Mucosa of stomach (tissue), 1 donor: ENCODE results near the gene GOLPH3L.
"Not testable (repeated sequence)": the region's sequence is repeated elsewhere in the genome, so short reads cannot be mapped to it uniquely, and the experiment has no call there.

ENCODE experiments used
- H3K27me3 ChIP-seq: one replicate; pipeline ENCODE4 v1.7.0; 2013; ENCODE audit warnings: mild to moderate bottlenecking, low read length; ENCODE audit not compliant: control insufficient read depth, insufficient read depth
- H3K36me3 ChIP-seq: one replicate; pipeline ENCODE4 v1.7.0; 2013; ENCODE audit warnings: low read length; ENCODE audit not compliant: control insufficient read depth, insufficient read depth
- H3K4me1 ChIP-seq: one replicate; pipeline ENCODE4 v1.7.0; 2013; ENCODE audit warnings: mild to moderate bottlenecking, low read length; ENCODE audit not compliant: control insufficient read depth, insufficient read depth
- H3K4me3 ChIP-seq: one replicate; pipeline ENCODE4 v1.7.0; 2013; ENCODE audit warnings: low read length
- H3K9ac ChIP-seq: one replicate; pipeline ENCODE4 v1.7.0; 2013; ENCODE audit warnings: mild to moderate bottlenecking, low read length, moderate library complexity
- H3K9me3 ChIP-seq: one replicate; pipeline ENCODE4 v1.7.0; 2013; ENCODE audit warnings: mild to moderate bottlenecking, low read length, moderate library complexity; ENCODE audit not compliant: control insufficient read depth
- donor health status: Pancreatic carcinoma.

GOLPH3L gene

DNA sequence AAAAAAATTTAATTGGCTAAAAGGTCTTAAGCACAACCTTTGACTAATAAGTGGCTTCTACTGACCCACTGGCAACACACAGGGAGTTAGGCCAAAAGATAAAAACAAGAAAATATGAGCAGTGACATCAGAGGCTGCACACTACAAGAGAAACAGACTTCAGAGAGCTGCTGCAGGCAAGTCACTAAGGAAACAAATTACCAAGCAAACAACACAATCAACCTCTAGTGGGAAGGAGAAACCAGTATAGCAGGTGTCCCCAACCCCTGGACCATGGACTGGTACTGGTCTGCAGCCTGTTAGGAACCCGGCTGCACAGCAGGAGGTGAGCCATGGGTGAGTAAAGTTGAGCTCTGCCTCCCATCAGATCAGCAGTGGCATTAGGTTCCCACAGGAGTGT lies 46.8 kb downstream of the GOLPH3L start:
- Histone ChIP-seq H3K9me3 (no peaks in the 10 kb centered on the region), H3K4me3 (no peak overlapping the region), H3K9ac (peak overlapping the region; percentile 3), H3K4me1 (peaks cover 40% of the 10 kb centered on the region), H3K27me3 (no peaks in the 10 kb centered on the region), H3K36me3 (peaks cover 8% of the 10 kb centered on the region)

DNA sequence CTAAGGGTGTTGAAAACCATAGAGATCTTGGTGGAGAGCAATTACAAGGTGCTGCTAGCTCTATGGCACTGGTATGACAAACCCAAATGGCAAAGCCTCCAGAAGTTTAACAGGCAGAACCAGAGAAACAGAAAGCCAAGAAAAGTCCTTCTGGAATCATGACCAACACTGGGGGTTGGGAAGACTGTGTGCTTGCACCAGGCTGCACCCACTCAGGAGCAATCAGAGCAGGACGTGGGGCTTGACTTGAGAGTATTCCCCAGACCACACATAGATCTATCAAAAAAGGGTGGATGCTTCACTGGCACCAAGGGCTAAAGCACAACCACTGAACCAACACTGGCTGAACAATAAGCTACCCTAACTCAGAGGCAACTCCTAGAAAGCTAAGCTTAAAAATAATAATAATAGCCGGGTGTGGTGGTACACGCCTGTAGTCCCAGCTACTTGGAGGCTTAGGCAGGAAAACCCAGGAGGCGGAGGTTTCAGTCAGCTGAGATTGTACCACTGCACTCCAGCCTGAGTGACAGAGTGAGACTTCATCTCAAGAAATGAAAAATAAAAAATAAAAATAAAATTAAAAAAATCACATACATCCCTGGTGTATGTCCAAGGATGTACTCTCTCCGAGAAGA lies 47.4 kb downstream of the GOLPH3L start:
- no peaks in the 10 kb centered on the region for H3K9me3 ChIP-seq
- H3K9ac ChIP-seq: peak overlapping the region; percentile 3

DNA sequence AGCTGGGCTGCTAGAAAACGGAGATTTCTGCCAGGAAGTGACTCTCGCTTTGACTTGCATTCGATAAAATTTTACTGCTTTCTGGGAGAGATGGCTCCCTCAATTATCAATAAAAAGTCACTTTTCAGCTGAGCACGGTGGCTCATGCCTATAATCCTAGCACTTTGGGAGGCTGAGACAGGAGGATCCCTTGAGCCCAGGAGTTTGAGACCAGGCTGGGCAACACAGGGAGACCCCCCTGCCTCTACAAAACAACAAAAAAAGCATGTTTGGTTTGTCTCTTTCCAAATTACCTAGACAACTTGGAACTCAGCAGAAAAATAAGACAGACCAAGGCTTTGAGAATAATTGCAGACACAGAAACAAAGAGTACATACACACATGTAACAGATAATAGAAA lies 54.7 kb downstream of the GOLPH3L start:
- no peaks in the 10 kb centered on the region for H3K9me3 ChIP-seq
- no peak overlapping the region for H3K4me3 ChIP-seq
- no peak overlapping the region for H3K9ac ChIP-seq
- no peaks in the 10 kb centered on the region for H3K36me3 ChIP-seq
- H3K27me3 ChIP-seq: no peaks in the 10 kb centered on the region
- H3K4me1 ChIP-seq: peaks cover 8% of the 10 kb centered on the region

More for the DNA sequence above, 47.4 kb downstream of the GOLPH3L start:
- H3K4me3 ChIP-seq: no peak overlapping the region
- peaks cover 8% of the 10 kb centered on the region for H3K36me3 ChIP-seq
- H3K27me3 ChIP-seq: no peaks in the 10 kb centered on the region
- peaks cover 40% of the 10 kb centered on the region for H3K4me1 ChIP-seq

DNA sequence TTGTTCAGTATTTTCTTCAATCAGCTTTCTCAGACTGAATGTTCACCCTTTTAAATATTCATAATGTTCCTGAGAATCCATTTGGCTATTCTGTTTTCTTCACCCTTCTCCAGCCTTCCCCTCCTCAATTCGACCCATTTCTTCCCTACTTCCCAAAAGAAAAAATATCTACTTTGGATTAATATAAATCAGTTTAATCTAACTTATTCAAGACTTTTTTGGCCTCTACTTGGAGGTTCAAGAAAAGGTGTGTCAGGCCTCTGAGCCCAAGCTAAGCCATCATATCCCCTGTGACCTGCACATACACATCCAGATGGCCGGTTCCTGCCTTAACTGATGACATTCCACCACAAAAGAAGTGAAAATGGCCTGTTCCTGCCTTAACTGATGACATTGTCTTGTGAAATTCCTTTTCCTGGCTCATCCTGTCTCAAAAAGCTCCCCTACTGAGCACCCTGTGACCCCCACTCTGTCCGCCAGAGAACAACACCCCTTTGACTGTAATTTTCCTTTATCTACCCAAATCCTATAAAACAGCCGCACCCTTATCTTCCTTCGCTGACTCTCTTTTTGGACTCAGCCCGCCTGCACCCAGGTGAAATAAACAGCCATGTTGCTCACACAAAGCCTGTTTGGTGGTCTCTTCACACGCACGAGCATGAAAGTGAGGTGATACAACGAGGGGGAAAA lies 55.7 kb downstream of the GOLPH3L start:
- not testable (repeated sequence) for H3K4me3 ChIP-seq, H3K4me1 ChIP-seq

GRCh38 chr1:150638430-150638829 lies 58.5 kb downstream of the GOLPH3L start:
- not testable (repeated sequence) for H3K36me3 ChIP-seq, H3K4me3 ChIP-seq, H3K27me3 ChIP-seq, H3K4me1 ChIP-seq, H3K9me3 ChIP-seq, H3K9ac ChIP-seq

More for the DNA sequence above, 55.7 kb downstream of the GOLPH3L start:
- not testable (repeated sequence) for H3K9me3 ChIP-seq, H3K9ac ChIP-seq, H3K27me3 ChIP-seq, H3K36me3 ChIP-seq

DNA sequence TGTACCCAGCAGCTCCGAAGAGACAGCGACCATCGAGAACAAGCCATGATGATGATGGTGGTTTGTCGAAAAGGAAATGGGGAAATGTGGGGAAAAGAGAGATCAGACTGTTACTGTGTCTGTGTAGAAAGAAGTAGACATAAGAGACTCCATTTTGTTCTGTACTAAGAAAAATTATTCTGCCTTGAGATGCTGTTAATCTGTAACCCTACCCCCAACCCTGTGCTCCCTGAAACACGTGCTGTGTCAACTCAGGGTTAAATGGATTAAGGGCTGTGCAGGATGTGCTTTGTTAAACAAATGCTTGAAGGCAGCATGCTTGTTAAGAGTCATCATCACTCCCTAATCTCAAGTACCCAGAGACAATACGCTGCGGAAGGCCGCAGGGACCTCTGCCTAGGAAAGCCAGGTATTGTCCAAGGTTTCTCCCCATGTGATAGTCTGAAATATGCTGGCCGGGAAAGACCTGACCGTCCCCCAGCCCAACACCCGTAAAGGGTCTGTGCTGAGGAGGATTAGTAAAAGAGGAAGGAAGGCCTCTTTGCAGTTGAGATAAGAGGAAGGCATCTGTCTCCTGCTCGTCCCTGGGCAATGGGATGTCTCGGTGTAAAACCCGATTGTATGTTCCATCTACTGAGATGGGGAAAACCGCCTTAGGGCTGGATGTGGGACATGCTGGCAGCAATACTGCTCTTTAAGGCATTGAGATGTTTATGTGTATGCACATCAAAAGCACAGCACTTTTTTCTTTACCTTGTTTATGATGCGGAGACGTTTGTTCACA lies 61.9 kb downstream of the GOLPH3L start:
- not testable (repeated sequence) for H3K4me3 ChIP-seq, H3K4me1 ChIP-seq, H3K9ac ChIP-seq, H3K36me3 ChIP-seq, H3K9me3 ChIP-seq, H3K27me3 ChIP-seq

GRCh38 chr1:150629115-150629928 lies 67.6 kb downstream of the GOLPH3L start, which contains the start of gene ENSA:
Gene ENSA, minus strand, starts transcription at chr1:150629612. Its CDS starts 142 bp downstream, at chr1:150629470.
- no peaks in the 10 kb centered on the region for H3K36me3 ChIP-seq
- H3K9me3 ChIP-seq: no peaks in the 10 kb centered on the region
- H3K4me3 ChIP-seq: peak within 1 kb of the TSS; percentile 70
- H3K9ac ChIP-seq: peak within 1 kb of the TSS; percentile 79
- peaks cover 11% of the 10 kb centered on the region for H3K4me1 ChIP-seq
- H3K27me3 ChIP-seq: no peaks in the 10 kb centered on the region

DNA sequence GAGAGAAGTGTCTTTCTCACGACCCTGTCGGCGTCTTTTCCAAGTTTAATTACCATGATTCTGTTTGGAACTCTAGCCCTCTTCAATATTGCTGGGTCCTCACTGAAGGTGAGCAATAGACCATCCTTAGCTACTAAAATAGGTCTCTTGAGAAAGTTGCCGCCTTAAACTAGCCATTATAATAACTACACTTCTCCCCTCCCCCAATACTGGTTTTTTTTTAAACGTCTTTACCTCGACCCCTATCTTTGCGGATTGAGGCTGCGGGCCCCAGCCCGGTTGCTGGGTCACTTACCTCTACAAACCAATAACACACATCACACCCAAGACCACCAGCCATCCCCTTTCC lies 68.2 kb downstream of the GOLPH3L start:
- peaks cover 11% of the 10 kb centered on the region for H3K4me1 ChIP-seq
- peak overlapping the region; percentile 70 for H3K4me3 ChIP-seq
- H3K27me3 ChIP-seq: no peaks in the 10 kb centered on the region
- peak overlapping the region; percentile 79 for H3K9ac ChIP-seq
- H3K9me3 ChIP-seq: no peaks in the 10 kb centered on the region
- no peaks in the 10 kb centered on the region for H3K36me3 ChIP-seq

DNA sequence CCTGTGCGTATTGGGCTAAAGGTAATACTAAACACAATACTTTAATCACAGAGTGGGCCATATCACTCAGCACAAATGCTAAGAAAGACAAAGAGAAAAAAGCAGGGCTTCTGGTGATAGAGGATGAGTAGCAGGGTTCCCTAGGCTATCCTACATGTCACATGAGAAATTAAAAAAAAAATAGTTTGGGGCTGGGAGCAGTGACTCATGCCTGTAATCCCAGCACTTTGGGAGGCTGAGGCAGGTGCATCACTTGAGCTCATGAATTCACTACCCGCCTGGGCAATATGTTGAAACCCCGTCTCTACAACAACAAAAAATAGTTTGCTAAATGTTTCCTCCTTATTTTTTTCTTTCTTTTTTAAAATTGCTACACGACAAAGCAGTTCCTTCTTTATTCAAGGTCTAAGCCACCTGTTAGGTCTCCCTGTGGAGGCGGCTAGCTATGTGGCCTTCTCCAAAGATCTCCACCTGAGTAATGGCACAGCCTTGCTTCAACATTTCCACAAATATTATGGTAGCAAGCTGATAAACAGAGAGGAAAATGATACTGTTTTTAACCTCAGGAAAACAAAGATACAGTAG lies 69.0 kb downstream of the GOLPH3L start:
- Histone ChIP-seq H3K27me3 (no peaks in the 10 kb centered on the region), H3K4me1 (peaks cover 12% of the 10 kb centered on the region), H3K4me3 (no peak overlapping the region), H3K9me3 (no peaks in the 10 kb centered on the region), H3K9ac (peak overlapping the region; percentile 79), H3K36me3 (no peaks in the 10 kb centered on the region)

- Histone ChIP-seq H3K9me3 (no peaks in the 10 kb centered on the region), H3K9ac (no peak overlapping the region), H3K36me3 (peaks cover 6% of the 10 kb centered on the region), H3K4me3 (no peak overlapping the region), H3K4me1 (peaks cover 16% of the 10 kb centered on the region), H3K27me3 (no peaks in the 10 kb centered on the region)
Measured at GRCh38 chr1:150626150-150626549, 70.8 kb downstream of the GOLPH3L start.

DNA sequence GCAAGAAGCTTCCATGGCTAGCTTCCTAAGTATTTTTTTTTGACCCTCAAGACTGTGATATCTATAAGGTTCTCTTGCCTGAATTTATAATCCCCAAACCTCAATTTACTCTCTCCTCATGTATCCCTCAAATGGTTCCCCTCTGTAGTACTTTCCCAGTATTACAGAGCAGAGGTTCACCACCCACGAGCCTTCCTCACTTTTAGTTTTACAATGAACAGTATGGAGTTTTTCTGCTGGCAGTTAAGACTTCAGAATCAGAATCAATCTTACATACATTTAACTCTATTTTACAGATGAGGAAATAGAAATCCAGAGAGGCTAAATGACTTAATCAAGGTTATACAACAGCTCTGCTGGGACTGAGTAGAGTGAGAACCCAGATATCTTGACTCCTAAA lies 72.4 kb downstream of the GOLPH3L start:
- peaks cover 27% of the 10 kb centered on the region for H3K4me1 ChIP-seq
- not testable (repeated sequence) for H3K36me3 ChIP-seq

More for the DNA sequence above, 72.4 kb downstream of the GOLPH3L start:
- H3K9me3 ChIP-seq, H3K4me3 ChIP-seq, H3K9ac ChIP-seq, H3K27me3 ChIP-seq: not testable (repeated sequence)
